Measurements from ENCODE around the gene NAPSA. TPM values are rescaled to one million over a fixed set of nuclear protein-coding genes. Genes with fewer than 3 reads are reported as not detected.

NAPSA gene
- total and polyA plus RNA-seq, 2 of the 8 experiments (the other 6 are each of a cell fraction or from before 2014, with no cell fraction given) = 0.71 to 0.73 TPM

GRCh38 chr19:50376166-50377050, 11.0 kb upstream of the NAPSA start, which contains the start of gene NR1H2 (continued):
- TF ChIP-seq CBX8 (IDR thresholded peaks at IDR 0.05; ENCODE audit: borderline replicate concordance, low read depth, low read length) (no peak), HDAC6 (IDR thresholded peaks at IDR 0.05; ENCODE audit: low read depth, low read length) (no peak), RNF2 (IDR thresholded peaks at IDR 0.05; ENCODE audit: borderline replicate concordance, low read depth, low read length, missing control alignments, poor library complexity, severe bottlenecking) (no peak), JUND (IDR thresholded peaks at IDR 0.05; ENCODE audit: low read length) (no peak), SIRT6 (IDR thresholded peaks at IDR 0.05; ENCODE audit: low read length) (no peak), TBP (IDR thresholded peaks at IDR 0.05; ENCODE audit: low read depth, low read length) (peak; percentile 74), TAF1 (IDR thresholded peaks at IDR 0.05; ENCODE audit: low read depth, low read length) (peak; percentile 83), RAD21 (IDR thresholded peaks at IDR 0.05 in 1 of 2, conservative IDR thresholded peaks at IDR 0.05 in 1 of 2; ENCODE audit: low read depth in 2 of 2, low read length in 2 of 2) (no peak; a peak in 1 of 4 replicates), KDM5A (IDR thresholded peaks at IDR 0.05; ENCODE audit: low read length) (peak; percentile 48; the same call in 1 of the 2 replicates), PHF8 (conservative IDR thresholded peaks at IDR 0.05; ENCODE audit: low read depth, low read length) (peak; percentile 94), KDM1A (IDR thresholded peaks at IDR 0.05; ENCODE audit: borderline replicate concordance, low read length) (0 out of 2 replicates have a peak, but pooled peaks have one; percentile 13), POU5F1 (IDR thresholded peaks at IDR 0.05; ENCODE audit: low read depth, low read length) (no peak), SUZ12 (IDR thresholded peaks at IDR 0.05; ENCODE audit: low read length) (no peak), SIX5 (IDR thresholded peaks at IDR 0.05; ENCODE audit: low read depth, low read length) (peak; percentile 55), CBX5 (IDR thresholded peaks at IDR 0.05; ENCODE audit: low read depth, low read length) (no peak), FOSL1 (IDR thresholded peaks at IDR 0.05; ENCODE audit: insufficient read depth, low read depth, low read length) (no peak), EP300 (IDR thresholded peaks at IDR 0.05; ENCODE audit: borderline replicate concordance in 1 of 2, low read depth in 2 of 2, low read length in 2 of 2) (peak in 1 of 2 experiments; percentile 68; a peak in 1 of 3 replicates), SIN3A (conservative IDR thresholded peaks at IDR 0.05 in 1 of 2, IDR thresholded peaks at IDR 0.05 in 1 of 2; ENCODE audit: low read depth in 1 of 2, low read length in 2 of 2) (peak; percentile 69 to 90; a peak in 3 of 4 replicates), POLR2A (IDR thresholded peaks at IDR 0.05; ENCODE audit: control extremely low read depth in 1 of 2, low read depth in 2 of 2, low read length in 2 of 2) (peak in 1 of 2 experiments; percentile 68; a peak in 1 of 3 replicates), TCF12 (IDR thresholded peaks at IDR 0.05; ENCODE audit: low read depth, low read length) (no peak), JUN (IDR thresholded peaks at IDR 0.05; ENCODE audit: low read depth, low read length) (no peak), BCL11A (IDR thresholded peaks at IDR 0.05; ENCODE audit: low read depth in 2 of 2, low read length in 2 of 2) (no peak)

Measured in H1 (cell line).